GM10266 (cell line): ENCODE measurements around the gene RASAL3.

Source experiments
- DNase-seq: peaks from one replicate; pipeline ENCODE4 v3.0.0; 2012; ENCODE audit errors: extremely low spot score
- CTCF ChIP-seq: IDR thresholded peaks from 2 replicates; pipeline ENCODE4 v1.5.1; 2012; ENCODE audit warnings: mild to moderate bottlenecking, low read depth; ENCODE audit not compliant: control insufficient read depth, insufficient read depth; ENCODE audit errors: missing control alignments

Gene RASAL3

GRCh38 chr19:15456871-15457700 lies 7.3 kb downstream of the RASAL3 start:
- DNase-seq: no peak
- TF ChIP-seq CTCF: no peak

- TF ChIP-seq CTCF: no peak
These were observed 7.9 kb downstream of the RASAL3 start for GRCh38 chr19:15456441-15456840.

GRCh38 chr19:15455996-15456395 lies 8.3 kb downstream of the RASAL3 start:
- DNase-seq: no peak
- TF ChIP-seq CTCF: no peak

More at GRCh38 chr19:15456441-15456840, 7.9 kb downstream of the RASAL3 start:
- no peak for DNase-seq

GRCh38 chr19:15453906-15454860 lies 10.2 kb downstream of the RASAL3 start:
- DNase-seq: no peak

GRCh38 chr19:15453091-15453578 lies 11.2 kb downstream of the RASAL3 start:
- DNase-seq: no peak
- TF ChIP-seq CTCF: no peak

More at GRCh38 chr19:15453906-15454860, 10.2 kb downstream of the RASAL3 start:
- TF ChIP-seq CTCF: no peak

- no peak for DNase-seq
These were observed 12.0 kb downstream of the RASAL3 start for GRCh38 chr19:15452111-15453047.

More at GRCh38 chr19:15452111-15453047, 12.0 kb downstream of the RASAL3 start:
- no peak for TF ChIP-seq CTCF
